Activated T-helper 17 cell treated with anti-CD3 and anti-CD28 coated beads, Interleukin-2, amount 50 U/mL, for 72 hours (primary cell): Measurements from ENCODE around the gene TMEM185B. TPM values are rescaled to one million over a fixed set of nuclear protein-coding genes. Genes with fewer than 3 reads are reported as not detected.

Source experiments
- ATAC-seq: fragments of 150-1000 bp; cut with Tn5 transposase; replicated peaks from 2 replicates; pipeline ENCODE4 v1.10.0; 2021; ENCODE audit warnings: mild to moderate bottlenecking, moderate library complexity
- H3K27ac Mint-ChIP-seq: one replicate; pipeline ENCODE4 v1.8.0; 2022; ENCODE audit warnings: mixed read lengths
- H3K27me3 Mint-ChIP-seq: one replicate; pipeline ENCODE4 v1.8.0; 2022; ENCODE audit warnings: mixed read lengths
- H3K36me3 Mint-ChIP-seq: one replicate; pipeline ENCODE4 v1.8.0; 2022; ENCODE audit warnings: low read depth, mild to moderate bottlenecking, mixed read lengths
- H3K4me1 Mint-ChIP-seq: one replicate; pipeline ENCODE4 v1.8.0; 2022; ENCODE audit warnings: mixed read lengths
- H3K4me3 Mint-ChIP-seq: one replicate; pipeline ENCODE4 v1.8.0; 2022; ENCODE audit warnings: mild to moderate bottlenecking, mixed read lengths
- H3K9me3 Mint-ChIP-seq: one replicate; pipeline ENCODE4 v1.8.0; 2022; ENCODE audit warnings: mixed read lengths
- total RNA-seq, 2 donors: library from RNA; stranded (reverse); gene quantifications; one replicate each; pipeline ENCODE4 v1.2.3, GENCODE V29; 2022

The TMEM185B gene
- total RNA-seq, 2 donors from 2014 or later = 28.0 to 31.2 TPM

DNA sequence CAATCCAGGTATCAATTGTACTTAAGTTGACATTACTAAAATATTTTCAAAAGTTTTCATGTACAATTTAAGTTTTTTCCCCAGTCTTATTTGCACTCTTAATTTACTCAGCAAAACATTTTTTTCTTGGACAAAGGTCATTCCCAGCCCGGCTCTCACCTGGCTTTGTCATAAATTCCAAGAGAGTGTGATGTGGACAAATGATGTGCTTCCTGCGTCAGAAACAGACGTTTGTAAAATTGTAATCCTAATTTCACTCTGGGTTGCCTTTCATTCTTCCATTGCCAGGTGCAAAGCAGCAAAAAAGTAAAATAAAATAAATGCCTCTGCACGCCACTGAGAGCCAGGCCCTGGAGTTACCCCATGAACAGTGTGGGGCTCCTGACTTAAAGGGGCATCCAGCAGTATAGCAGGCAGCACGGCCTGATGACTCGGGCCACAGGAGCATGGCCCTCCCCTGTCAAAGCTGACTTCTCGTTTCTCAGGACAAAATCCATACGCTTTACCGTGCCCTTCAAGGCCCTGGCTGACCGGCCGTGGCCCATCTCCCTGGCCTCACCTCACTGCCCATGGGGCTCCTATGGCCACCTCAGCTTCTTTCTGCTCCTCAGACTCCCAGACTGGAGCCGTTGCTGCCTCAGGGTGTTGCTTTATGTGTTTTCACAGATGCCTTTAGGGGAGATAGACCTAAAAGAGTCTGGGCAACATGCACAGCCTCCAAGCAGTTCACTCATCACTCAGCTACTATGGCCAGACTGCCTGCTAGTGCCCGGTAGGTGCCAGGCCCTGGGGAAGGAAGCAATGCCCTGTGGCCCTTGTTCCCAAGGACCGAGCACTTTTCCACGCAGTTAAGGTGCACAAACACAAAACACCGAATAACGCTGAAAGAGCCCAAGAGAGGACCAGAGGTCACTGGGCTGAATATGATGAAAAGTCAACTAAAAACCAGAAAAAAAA lies 7.6 kb upstream of the TMEM185B start:
- H3K9me3 Mint-ChIP-seq = no peaks in the 10 kb centered on the region
- H3K4me1 Mint-ChIP-seq = peaks cover 24% of the 10 kb centered on the region
- H3K27ac Mint-ChIP-seq = peak overlapping the region; percentile 93
- peak overlapping the region; percentile 85 for H3K4me3 Mint-ChIP-seq
- H3K36me3 Mint-ChIP-seq = peaks cover 27% of the 10 kb centered on the region
- H3K27me3 Mint-ChIP-seq = no peaks in the 10 kb centered on the region
- ATAC-seq = no peak

DNA sequence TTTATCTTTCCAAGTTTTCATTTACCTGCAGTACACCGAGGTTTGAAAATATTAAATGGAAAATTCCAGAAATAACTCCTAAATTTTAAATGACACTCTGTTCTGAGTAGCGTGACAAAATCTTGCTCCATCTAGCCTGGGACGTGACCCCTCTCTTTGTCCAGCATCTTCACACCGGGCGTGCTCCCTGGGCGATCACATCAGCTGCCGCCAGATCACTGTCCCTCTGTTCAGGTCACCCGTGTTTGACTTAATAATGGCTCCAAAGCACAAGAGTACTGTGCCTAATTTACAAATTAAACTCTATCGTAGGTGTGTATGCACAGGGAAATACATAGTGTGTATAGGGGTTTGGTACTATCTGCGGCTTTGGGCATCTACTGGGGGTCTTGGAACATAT lies 6.1 kb upstream of the TMEM185B start:
- Mint-ChIP-seq H3K36me3 (peaks cover 27% of the 10 kb centered on the region), H3K4me3 (peak overlapping the region; percentile 85)

DNA sequence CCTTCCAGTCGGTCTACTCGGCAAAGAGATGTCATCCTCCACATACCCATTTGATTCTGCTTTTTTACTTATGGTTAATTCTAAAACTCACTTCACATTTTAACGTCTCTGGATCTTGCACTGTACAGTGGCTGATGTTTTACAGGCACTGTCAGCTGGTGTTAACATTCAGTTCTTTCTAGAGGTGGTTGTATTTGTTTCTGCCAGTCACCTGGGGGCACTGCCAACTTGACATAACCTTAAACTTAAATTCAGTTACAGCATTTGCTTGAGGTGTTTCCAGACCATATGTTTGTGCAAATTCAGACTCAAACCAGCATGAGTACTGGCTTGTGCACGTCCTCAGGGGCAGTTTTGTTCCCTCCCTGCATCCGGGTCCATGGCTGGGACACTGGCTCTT lies 5.3 kb upstream of the TMEM185B start:
- ATAC-seq = no peak
- H3K4me1 Mint-ChIP-seq = peaks cover 24% of the 10 kb centered on the region
- H3K27ac Mint-ChIP-seq = peak overlapping the region; percentile 47
- H3K4me3 Mint-ChIP-seq = peak overlapping the region; percentile 85
- no peaks in the 10 kb centered on the region for H3K27me3 Mint-ChIP-seq
- peaks cover 27% of the 10 kb centered on the region for H3K36me3 Mint-ChIP-seq
- H3K9me3 Mint-ChIP-seq = no peaks in the 10 kb centered on the region

More for the DNA sequence above, 6.1 kb upstream of the TMEM185B start:
- H3K27ac Mint-ChIP-seq = peak overlapping the region; percentile 16
- no peaks in the 10 kb centered on the region for H3K9me3 Mint-ChIP-seq
- H3K4me1 Mint-ChIP-seq = peaks cover 24% of the 10 kb centered on the region
- H3K27me3 Mint-ChIP-seq = no peaks in the 10 kb centered on the region
- ATAC-seq = no peak

DNA sequence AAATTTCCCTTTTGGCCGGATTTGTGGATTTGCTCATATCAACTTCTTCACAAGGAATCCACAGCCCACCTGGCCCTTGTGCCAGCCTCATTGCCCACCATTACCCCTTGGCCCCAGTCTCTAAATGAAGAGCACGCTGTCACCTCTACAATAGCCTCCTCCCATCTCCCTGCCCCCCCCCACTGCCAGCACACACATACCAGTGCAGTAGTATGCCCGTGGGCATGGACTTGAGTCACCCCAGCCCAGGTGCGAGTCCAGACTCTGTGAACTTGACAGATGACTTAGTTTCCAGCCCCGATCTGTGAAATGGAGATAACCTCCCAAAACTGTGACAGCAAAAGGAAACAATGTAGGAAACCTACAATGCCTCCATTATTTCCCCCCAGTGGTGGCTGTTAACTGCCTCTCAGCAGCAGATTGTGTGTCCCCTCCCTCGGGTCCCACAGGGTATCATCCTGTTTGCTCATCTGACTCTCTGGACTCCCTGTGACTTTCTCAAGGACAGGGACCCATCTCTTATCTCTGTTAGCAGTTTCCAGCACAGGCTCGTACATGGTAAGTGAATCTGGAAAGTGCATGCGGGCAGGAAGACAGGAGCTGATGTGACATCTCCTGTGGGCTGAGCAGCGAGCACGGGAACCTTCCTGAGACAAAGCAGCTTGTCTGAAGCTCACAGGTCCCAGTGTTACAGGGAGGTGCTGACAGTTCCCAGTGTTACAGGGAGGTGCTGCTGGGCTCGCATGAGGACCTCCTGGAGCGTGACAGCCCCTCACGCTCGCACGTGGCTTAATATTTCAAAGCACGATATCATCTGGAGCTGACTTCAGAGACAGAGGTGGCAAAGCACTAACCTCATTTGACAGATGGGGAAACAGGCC lies 4.2 kb upstream of the TMEM185B start:
- Mint-ChIP-seq H3K9me3 (peaks cover under 1% of the 10 kb centered on the region), H3K27me3 (no peaks in the 10 kb centered on the region), H3K27ac (peak overlapping the region; percentile 28), H3K4me3 (no peak overlapping the region), H3K36me3 (peaks cover 31% of the 10 kb centered on the region), H3K4me1 (peaks cover 20% of the 10 kb centered on the region)
- ATAC-seq = no peak

DNA sequence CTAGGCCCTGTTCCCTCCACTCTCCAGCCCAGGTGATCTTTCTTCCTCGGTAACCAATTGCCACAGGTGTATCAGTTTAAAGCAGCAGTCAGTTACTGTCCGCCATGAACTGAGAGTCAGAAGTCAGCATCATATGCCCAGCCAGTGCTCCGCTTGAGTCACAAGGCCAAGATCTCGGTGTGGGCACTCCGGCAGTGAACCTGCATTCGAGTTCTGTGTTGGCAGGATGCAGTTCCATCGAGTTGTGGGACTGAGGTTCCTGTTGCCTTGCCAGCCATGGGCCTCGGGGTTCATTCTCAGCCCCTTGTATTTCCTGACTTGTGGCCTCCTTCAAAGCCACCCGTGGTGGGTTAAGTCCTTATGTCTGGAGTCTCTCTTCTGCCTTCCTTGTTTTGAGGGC lies 3.1 kb upstream of the TMEM185B start:
- H3K27ac Mint-ChIP-seq = peak overlapping the region; percentile 70

DNA sequence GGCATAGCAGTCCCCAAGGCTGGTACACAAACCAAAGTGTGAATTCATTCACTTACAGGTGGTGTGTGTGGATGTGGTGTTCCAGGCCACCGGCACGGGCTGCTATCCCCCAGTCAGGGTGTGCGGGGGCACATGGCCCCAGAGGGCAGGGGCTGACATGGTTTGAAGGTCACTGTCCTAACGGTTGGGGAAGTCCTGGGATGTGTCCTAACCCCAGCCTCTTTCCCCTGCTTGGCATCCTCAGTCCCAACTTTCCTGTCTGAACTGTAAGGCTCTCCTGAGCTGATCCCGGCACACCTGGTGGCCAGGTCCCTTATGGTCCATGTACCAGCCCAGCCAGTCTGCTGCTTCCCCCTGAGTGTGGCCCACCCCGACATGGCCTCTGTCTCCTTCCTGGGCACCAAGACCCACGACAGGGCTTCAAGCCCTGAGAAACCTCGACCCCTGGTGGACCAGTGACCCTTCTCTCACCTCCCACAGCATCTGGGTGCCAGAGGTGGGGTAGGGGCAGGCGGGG lies 2.4 kb upstream of the TMEM185B start:
- H3K4me3 Mint-ChIP-seq = no peak overlapping the region
- ATAC-seq = no peak
- peaks cover 38% of the 10 kb centered on the region for H3K36me3 Mint-ChIP-seq
- peaks cover 3% of the 10 kb centered on the region for H3K9me3 Mint-ChIP-seq
- no peaks in the 10 kb centered on the region for H3K27me3 Mint-ChIP-seq
- H3K4me1 Mint-ChIP-seq = peaks cover 32% of the 10 kb centered on the region
- H3K27ac Mint-ChIP-seq = no peak overlapping the region

More for the DNA sequence above, 3.1 kb upstream of the TMEM185B start:
- Mint-ChIP-seq H3K27me3 (no peaks in the 10 kb centered on the region), H3K36me3 (peaks cover 37% of the 10 kb centered on the region), H3K4me3 (no peak overlapping the region), H3K4me1 (peaks cover 30% of the 10 kb centered on the region), H3K9me3 (peaks cover 3% of the 10 kb centered on the region)
- ATAC-seq = no peak

DNA sequence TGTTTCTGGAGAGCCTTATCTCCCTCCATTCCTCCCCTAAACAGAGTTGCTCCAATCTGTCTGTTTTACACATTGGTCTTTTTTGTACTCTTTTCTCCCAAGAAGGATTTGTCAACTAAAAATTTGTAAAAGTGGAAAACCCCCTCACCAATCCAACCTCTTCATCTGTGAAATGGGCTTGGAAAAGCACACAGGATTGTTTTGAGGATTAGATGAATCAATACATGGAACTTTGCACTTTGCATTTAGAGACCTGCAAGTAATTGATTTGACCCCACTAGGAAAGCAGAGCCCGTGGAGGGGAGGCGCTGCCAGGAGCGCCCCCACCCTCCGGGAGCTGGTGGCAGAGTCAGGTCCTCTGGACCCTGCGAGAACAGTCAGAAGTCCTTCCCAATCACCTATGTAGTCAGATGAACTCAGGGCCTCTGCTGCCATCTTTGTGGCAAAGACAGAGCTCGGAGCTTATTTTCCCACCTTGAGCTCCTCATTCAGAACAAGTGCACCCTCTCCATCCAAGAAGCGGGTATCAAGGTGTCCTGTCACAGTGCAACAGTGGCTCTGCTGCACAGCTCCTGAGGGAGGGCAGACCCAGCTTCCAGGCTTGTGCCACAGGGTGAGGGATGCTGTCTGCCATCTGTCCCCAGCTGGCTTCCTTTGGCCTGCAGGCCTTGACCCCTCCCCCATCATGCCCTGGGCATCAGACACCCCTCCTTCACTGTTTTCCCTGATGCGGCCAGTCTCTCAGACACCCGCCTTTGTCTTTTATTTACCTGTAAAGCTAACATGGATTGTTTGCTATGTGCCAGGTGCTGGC lies 1.7 kb upstream of the TMEM185B start:
- peaks cover 37% of the 10 kb centered on the region for H3K4me1 Mint-ChIP-seq
- peak overlapping the region; percentile 83 for H3K4me3 Mint-ChIP-seq
- no peaks in the 10 kb centered on the region for H3K27me3 Mint-ChIP-seq
- H3K36me3 Mint-ChIP-seq = peaks cover 41% of the 10 kb centered on the region
- H3K9me3 Mint-ChIP-seq = peaks cover 3% of the 10 kb centered on the region
- ATAC-seq = no peak
- peak overlapping the region; percentile 84 for H3K27ac Mint-ChIP-seq

DNA sequence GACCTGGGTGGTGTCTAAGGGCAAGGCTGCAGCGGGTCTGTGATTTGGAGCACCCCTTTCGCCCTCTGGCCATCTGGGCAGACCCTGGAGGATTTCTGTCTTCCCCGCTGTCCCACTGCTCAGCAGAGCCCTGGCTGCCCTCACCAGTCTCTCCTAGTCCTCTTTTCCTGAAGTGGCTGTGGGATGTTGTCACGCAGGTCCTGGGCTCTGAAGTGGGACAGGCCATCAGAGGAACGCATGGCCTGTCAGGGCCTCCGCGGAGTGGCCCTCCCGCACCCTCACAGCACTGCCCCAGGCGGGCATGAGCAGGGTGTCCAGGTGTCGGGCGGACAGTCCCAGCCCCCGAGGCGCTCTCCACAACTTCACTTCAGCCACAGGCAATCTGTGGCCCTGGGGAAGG lies 1.1 kb upstream of the TMEM185B start:
- Mint-ChIP-seq H3K4me3 (peak overlapping the region; percentile 83), H3K27ac (peak overlapping the region; percentile 84), H3K4me1 (peaks cover 37% of the 10 kb centered on the region), H3K27me3 (no peaks in the 10 kb centered on the region), H3K36me3 (peaks cover 43% of the 10 kb centered on the region), H3K9me3 (peaks cover 3% of the 10 kb centered on the region)
- no peak for ATAC-seq

DNA sequence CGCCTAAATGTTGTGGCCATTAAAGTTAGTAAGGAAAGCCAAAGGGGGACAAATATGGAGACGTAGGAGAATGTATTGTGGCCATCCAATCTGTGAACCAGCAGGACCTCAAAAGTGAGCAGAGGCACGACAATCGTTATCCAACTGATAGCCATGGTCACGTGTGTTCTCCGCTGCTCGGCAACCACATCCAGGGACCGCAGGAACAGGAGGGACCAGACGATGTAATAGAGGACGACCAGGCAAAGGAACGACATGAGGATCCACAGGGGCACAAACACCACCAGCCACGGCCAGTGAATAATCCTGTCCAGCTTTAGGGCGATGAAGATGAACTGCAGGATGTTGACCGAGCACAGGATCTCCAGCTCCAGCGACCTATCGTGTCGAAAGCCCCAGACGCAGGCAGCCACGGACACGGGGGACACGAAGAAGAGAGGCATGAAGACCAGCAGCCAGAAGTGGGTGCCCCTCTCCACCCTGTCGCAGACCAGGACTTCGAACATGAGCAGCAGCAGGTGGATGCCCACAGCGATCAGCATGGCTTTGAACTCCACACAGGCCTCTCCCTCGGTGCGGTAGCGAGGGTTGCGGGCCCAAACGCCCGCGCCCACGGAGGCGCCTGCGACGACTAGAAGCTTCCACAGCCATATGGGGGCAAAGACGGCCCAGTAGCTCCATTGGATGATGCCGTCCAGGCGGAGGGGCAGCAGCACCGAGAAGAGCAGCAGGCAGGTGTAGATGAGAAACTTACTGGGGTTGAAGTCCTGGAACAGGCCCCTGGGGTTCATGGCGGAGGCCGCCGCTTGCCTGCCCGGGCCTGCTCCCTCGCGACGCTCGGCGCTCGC lies 790 bp downstream of the TMEM185B start:
- Mint-ChIP-seq H3K4me1 (peaks cover 33% of the 10 kb centered on the region), H3K36me3 (peaks cover 42% of the 10 kb centered on the region), H3K27me3 (no peaks in the 10 kb centered on the region), H3K27ac (peak overlapping the region; percentile 88), H3K9me3 (peaks cover 3% of the 10 kb centered on the region), H3K4me3 (peak overlapping the region; percentile 83)
- no peak for ATAC-seq

DNA sequence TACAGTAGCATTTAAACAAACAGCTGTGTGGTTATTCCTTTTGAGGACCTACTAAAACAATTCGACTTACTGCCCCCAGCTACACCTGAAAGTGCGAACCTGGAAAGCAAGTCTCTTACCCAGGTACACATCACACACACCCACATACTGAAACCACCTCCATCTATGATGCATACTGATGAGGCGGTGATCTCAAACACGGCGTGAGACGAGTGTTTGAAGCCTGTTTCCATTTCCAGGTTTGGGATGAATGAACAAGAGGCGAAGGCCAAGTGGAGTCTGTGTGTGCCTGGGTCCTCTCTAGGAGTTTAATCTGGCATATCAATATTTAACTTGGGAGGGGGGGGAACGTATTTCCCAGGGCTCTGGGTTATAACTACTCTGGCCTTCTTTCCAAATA lies 1.6 kb downstream of the TMEM185B start:
- Mint-ChIP-seq H3K36me3 (peaks cover 42% of the 10 kb centered on the region), H3K4me3 (peak overlapping the region; percentile 83), H3K9me3 (peaks cover 5% of the 10 kb centered on the region), H3K27ac (peak overlapping the region; percentile 88), H3K27me3 (no peaks in the 10 kb centered on the region), H3K4me1 (peaks cover 29% of the 10 kb centered on the region)
- peak; percentile 25 for ATAC-seq

DNA sequence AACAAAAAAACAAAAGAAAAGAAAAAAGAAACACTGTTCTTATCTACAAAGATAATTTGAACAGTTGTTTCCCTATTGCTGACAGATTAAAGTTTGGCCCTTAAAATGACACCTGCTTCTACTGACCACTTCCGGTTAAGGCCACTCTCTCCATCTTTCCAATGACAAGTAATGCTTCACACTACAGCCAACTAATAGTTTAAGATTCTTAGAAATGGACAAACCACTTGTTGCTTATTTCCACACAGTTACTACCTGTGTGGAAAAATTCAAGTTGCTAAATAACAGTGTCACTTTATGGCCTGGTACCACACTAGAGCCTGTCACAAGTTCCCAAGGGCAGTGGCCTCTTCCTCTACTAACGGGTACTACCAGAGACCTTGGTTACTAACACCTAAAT lies 2.4 kb downstream of the TMEM185B start:
- Mint-ChIP-seq H3K27me3 (no peaks in the 10 kb centered on the region), H3K4me1 (peaks cover 29% of the 10 kb centered on the region), H3K36me3 (peaks cover 42% of the 10 kb centered on the region), H3K27ac (peak overlapping the region; percentile 88), H3K4me3 (peak overlapping the region; percentile 83), H3K9me3 (peaks cover 7% of the 10 kb centered on the region)
- ATAC-seq = no peak

DNA sequence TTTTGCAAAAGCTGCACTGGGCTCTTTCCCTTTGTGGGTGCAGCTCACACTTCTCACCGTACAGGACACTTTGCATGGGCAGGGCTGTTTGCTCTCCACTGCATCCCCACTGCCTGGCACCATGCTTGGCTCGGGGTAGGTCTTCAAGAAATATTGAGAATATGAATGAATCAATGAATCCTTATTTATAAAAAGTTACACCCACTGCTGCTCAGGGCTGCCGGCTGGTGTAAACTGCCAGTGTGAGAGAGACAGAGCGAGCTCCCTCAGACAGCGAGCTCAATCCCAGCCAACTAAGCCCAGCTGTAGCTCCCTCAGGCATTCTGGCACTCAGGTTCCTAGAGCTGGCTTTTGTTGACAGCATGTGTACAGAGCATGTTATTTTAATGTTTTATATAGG lies 3.4 kb downstream of the TMEM185B start:
- Mint-ChIP-seq H3K9me3 (peaks cover 7% of the 10 kb centered on the region), H3K27me3 (no peaks in the 10 kb centered on the region), H3K4me1 (peaks cover 29% of the 10 kb centered on the region), H3K4me3 (no peak overlapping the region), H3K27ac (no peak overlapping the region), H3K36me3 (peaks cover 42% of the 10 kb centered on the region)
- no peak for ATAC-seq

DNA sequence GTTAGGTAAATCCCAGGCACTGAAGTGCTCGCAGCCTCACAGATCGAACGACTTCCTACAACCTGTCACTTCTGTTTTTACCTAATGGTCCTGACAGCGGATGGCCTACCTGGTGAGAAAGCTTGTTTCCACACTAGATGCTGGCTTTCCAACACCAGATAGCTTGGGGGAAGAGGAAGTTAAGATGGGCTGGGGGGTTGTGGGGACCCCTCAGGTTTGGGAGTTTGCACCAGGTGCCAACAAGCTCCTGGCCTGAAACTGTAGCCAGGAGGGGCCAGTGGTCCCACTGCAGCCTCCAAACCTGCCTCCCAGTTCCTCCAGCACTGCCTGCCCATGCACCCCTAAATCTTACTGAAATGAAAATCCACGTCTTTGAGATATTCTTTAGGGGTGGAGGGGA lies 3.9 kb downstream of the TMEM185B start:
- Mint-ChIP-seq H3K4me3 (no peak overlapping the region), H3K4me1 (peaks cover 29% of the 10 kb centered on the region), H3K9me3 (peaks cover 7% of the 10 kb centered on the region), H3K36me3 (peaks cover 42% of the 10 kb centered on the region), H3K27me3 (no peaks in the 10 kb centered on the region), H3K27ac (no peak overlapping the region)
- no peak for ATAC-seq
